Measurements from ENCODE around the gene AUH. TPM values are rescaled to one million over a fixed set of nuclear protein-coding genes. Genes with fewer than 3 reads are reported as not detected.

The AUH gene
- total RNA-seq, 1 experiment from 2014 or later = 21.7 TPM

GRCh38 chr9:91391818-91392217 lies 30.1 kb upstream of the AUH start:
- Mint-ChIP-seq H3K9me3 (no peaks in the 10 kb centered on the region; a peak in 1 of 5 replicates), H3K4me3 (no peak overlapping the region), H3K36me3 (ENCODE audit: insufficient read depth in 1 of 3, low read depth in 3 of 3) (no peaks in the 10 kb centered on the region; a peak in 1 of 7 replicates), H3K4me1 (no peaks in the 10 kb centered on the region), H3K27me3 (ENCODE audit: low read depth) (no peaks in the 10 kb centered on the region), H3K27ac (no peak overlapping the region)
- Histone ChIP-seq H2BK120ac (ENCODE audit: low read depth, low read length, poor library complexity, severe bottlenecking) (no peak overlapping the region), H3K27ac (ENCODE audit: insufficient read length, low read depth, low read length) (no peak overlapping the region), H3K79me2 (ENCODE audit: insufficient read depth, low read length) (no peaks in the 10 kb centered on the region), H3K23ac (ENCODE audit: insufficient read length, low read depth, low read length) (no peak overlapping the region), H4K8ac (replicated peaks; ENCODE audit: insufficient read length, low read depth, low read length) (no peak overlapping the region), H2BK20ac (ENCODE audit: low read depth, low read length, poor library complexity, severe bottlenecking) (no peak overlapping the region), H3K27me3 (ENCODE audit: insufficient read depth, low read length) (no peaks in the 10 kb centered on the region), H2AFZ (ENCODE audit: low read length) (no peak overlapping the region), H2AK5ac (ENCODE audit: insufficient read length, low read length) (no peak overlapping the region), H2BK12ac (ENCODE audit: insufficient read length, low read depth, low read length) (no peak overlapping the region), H3K9me3 (ENCODE audit: control insufficient read depth, low read depth, low read length) (no peaks in the 10 kb centered on the region), H3K14ac (ENCODE audit: insufficient read depth, low read length) (no peak overlapping the region), H3K4ac (ENCODE audit: low read depth, low read length) (no peak overlapping the region), H3K4me1 (ENCODE audit: insufficient read depth, low read length) (no peaks in the 10 kb centered on the region), H3K79me1 (ENCODE audit: insufficient read depth, low read depth, low read length, poor library complexity, severe bottlenecking) (no peaks in the 10 kb centered on the region), H4K5ac (ENCODE audit: insufficient read length, low read depth, low read length) (no peak overlapping the region), H3K18ac (ENCODE audit: insufficient read length, low read depth, low read length) (no peak overlapping the region), H3K4me2 (ENCODE audit: insufficient read depth, insufficient read length, low read length) (no peak overlapping the region), H3T11ph (ENCODE audit: low read length) (no peak overlapping the region), H4K20me1 (ENCODE audit: control insufficient read depth, insufficient read depth, insufficient read length) (no peaks in the 10 kb centered on the region), H2BK15ac (ENCODE audit: low read depth, low read length) (no peak overlapping the region), H3K23me2 (ENCODE audit: insufficient read length, low read depth, low read length, poor library complexity, severe bottlenecking) (no peaks in the 10 kb centered on the region), H2BK5ac (ENCODE audit: insufficient read length, low read length) (no peak overlapping the region), H3K56ac (ENCODE audit: insufficient read length, low read depth, low read length) (no peak overlapping the region), H4K91ac (ENCODE audit: insufficient read length, low read depth, low read length) (no peak overlapping the region), H3K9ac (ENCODE audit: extremely low read depth, insufficient read length, low read length) (no peak overlapping the region)
- no peak for TF ChIP-seq CTCF (conservative IDR thresholded peaks at IDR 0.05)
- no CpG with 5 or more reads among the region's 2 CpGs for WGBS (ENCODE audit: extremely low coverage, insufficient read length, low lambda C conversion rate)
- no peak for DNase-seq
